Activated CD4-positive, alpha-beta T cell treated with anti-CD3 and anti-CD28 coated beads, Interleukin-2, amount 50 U/mL, for 24 hours (primary cell): Measurements from ENCODE around the gene MED12L.

Source experiments
- DNase-seq, 2 donors: peaks; one replicate each; pipeline ENCODE4 v3.0.0-alpha.2; 2020; ENCODE audit warnings: low read depth in 1 of 2, low spot score in 1 of 2

Gene MED12L

GRCh38 chr3:151285940-151286339, 200.5 kb downstream of the MED12L start:
- DNase-seq = no peak

- no peak for DNase-seq
Observed at GRCh38 chr3:151289445-151289844, 204.0 kb downstream of the MED12L start.

- DNase-seq = no peak
Observed at GRCh38 chr3:151290673-151291072, 205.2 kb downstream of the MED12L start.

GRCh38 chr3:151293127-151293526, 207.7 kb downstream of the MED12L start:
- DNase-seq = no peak

GRCh38 chr3:151296226-151296625, 210.8 kb downstream of the MED12L start:
- no peak for DNase-seq

- DNase-seq = no peak
Observed at GRCh38 chr3:151297429-151297828, 212.0 kb downstream of the MED12L start.

GRCh38 chr3:151299006-151299405, 213.5 kb downstream of the MED12L start:
- DNase-seq = no peak

GRCh38 chr3:151300539-151300938, 215.1 kb downstream of the MED12L start:
- no peak for DNase-seq

GRCh38 chr3:151301787-151302186, 216.3 kb downstream of the MED12L start:
- no peak for DNase-seq

- no peak for DNase-seq
Observed at GRCh38 chr3:151303751-151304150, 218.3 kb downstream of the MED12L start.

- DNase-seq = peak in 1 of 2 donors; percentile 46
Observed at GRCh38 chr3:151305060-151305774, 219.8 kb downstream of the MED12L start.

GRCh38 chr3:151305775-151306151, 220.3 kb downstream of the MED12L start:
- DNase-seq = no peak

GRCh38 chr3:151306168-151306810, 220.8 kb downstream of the MED12L start:
- DNase-seq = no peak

- no peak for DNase-seq
Observed at GRCh38 chr3:151307131-151307530, 221.7 kb downstream of the MED12L start.

- no peak for DNase-seq
Observed at GRCh38 chr3:151307583-151308488, 222.4 kb downstream of the MED12L start.

- no peak for DNase-seq
Observed at GRCh38 chr3:151309566-151309965, 224.1 kb downstream of the MED12L start.

- no peak for DNase-seq
Observed at GRCh38 chr3:151312972-151313371, 227.5 kb downstream of the MED12L start.

- no peak for DNase-seq
Observed at GRCh38 chr3:151314137-151314536, 228.7 kb downstream of the MED12L start.

- DNase-seq = no peak
Observed at GRCh38 chr3:151314593-151314992, 229.1 kb downstream of the MED12L start.

- DNase-seq = no peak
Observed at GRCh38 chr3:151315136-151315535, 229.7 kb downstream of the MED12L start.

GRCh38 chr3:151315846-151316245, 230.4 kb downstream of the MED12L start:
- no peak for DNase-seq
